IPS-11a (cell line): Measurements from ENCODE around the gene GPC6.
A peak's percentile ranks its signal among the peaks of the same experiment; 100 is the strongest.
"Not testable (repeated sequence)": the region's sequence is repeated elsewhere in the genome, so short reads cannot be mapped to it uniquely, and the experiment has no call there.

Experiments
- H3K4me3 ChIP-seq: one replicate; pipeline ENCODE4 v1.5.1; 2013; ENCODE audit warnings: low read depth, low read length, control low read depth

Gene GPC6

GRCh38 chr13:93226623-93227279 is at the start of gene GPC6:
GPC6 (plus strand) TSS chr13:93226807.
- peak within 1 kb of the TSS; percentile 82 for H3K4me3 ChIP-seq

- no peak overlapping the region for H3K4me3 ChIP-seq
Measured at GRCh38 chr13:93180356-93180969, 46.1 kb upstream of the GPC6 start.

- H3K4me3 ChIP-seq, result no peak overlapping the region
Measured at GRCh38 chr13:93182406-93182805, 44.2 kb upstream of the GPC6 start.

GRCh38 chr13:93183302-93183701 is 43.3 kb upstream of the GPC6 start:
- no peak overlapping the region for H3K4me3 ChIP-seq

- no peak overlapping the region for H3K4me3 ChIP-seq
Measured at GRCh38 chr13:93190006-93190405, 36.6 kb upstream of the GPC6 start.

DNA sequence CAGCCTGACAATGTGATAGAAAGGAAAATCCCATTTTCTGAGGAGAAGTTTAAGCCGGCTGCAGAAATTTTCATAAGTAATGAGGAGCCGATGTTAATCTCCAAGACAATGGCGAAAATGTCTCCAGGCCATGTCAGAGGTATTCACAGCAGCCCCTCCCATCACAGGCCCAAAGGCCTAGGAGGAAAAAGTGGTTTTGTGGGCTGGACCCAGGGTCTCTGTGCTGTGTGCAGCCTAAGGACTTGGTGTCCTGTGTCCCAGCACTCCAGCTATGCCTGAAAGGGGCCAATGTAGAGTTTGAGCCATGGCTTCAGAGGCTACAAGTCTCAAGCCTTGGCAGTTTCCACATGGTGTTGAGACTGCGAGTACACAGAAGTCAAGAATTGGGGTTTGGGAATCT is 32.9 kb upstream of the GPC6 start:
- no peak overlapping the region for H3K4me3 ChIP-seq

DNA sequence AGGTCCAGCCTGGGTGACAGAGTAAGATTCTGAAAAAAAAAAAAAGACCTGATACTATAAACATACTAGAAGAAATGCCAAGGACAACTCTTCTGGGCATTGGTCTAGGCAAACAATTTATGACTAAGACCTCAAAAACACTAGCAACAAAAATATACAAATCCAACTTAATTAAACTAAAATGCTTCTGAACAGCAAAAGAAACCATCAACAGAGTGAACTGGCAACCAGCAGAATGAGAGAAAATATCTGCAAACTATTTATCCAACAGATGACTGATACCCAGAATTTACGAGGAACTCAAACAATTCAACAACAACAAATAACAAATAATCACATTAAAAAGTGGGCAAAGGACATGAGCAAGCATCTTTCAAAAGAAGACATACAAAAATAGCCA is 26.8 kb upstream of the GPC6 start:
- no peak overlapping the region for H3K4me3 ChIP-seq

- no peak overlapping the region for H3K4me3 ChIP-seq
Measured at GRCh38 chr13:93200626-93201025, 26.0 kb upstream of the GPC6 start.

GRCh38 chr13:93201992-93202558 is 24.5 kb upstream of the GPC6 start:
- no peak overlapping the region for H3K4me3 ChIP-seq

DNA sequence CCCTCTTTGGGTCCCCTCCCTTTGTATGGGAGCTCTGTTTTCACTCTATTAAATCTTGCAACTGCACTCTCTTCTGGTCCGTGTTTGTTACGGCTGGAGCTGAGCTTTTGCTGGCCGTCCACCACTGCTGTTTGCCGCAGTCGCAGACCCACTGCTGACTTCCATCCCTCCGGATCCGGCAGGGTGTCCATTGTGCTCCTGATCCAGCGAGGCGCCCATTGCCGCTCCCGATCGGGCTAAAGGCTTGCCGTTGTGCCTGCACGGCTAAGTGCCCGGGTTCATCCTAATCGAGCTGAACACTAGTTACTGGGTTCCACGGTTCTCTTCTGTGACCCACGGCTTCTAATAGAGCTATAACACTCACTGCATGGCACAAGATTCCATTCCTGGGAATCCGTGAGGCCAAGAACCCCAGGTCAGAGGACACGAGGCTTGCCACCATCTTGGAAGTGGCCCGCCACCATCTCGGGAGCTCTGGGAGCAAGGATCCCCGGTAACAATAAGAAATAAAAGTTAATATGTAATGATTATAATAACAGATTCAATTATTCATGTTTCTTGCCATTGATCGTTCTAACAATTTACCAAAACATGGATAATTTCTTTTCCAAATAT is 19.7 kb upstream of the GPC6 start:
- H3K4me3 ChIP-seq, result not testable (repeated sequence)

GRCh38 chr13:93216122-93216521 is 10.5 kb upstream of the GPC6 start:
- H3K4me3 ChIP-seq, result no peak overlapping the region

GRCh38 chr13:93217721-93218261 is 8.8 kb upstream of the GPC6 start:
- no peak overlapping the region for H3K4me3 ChIP-seq

DNA sequence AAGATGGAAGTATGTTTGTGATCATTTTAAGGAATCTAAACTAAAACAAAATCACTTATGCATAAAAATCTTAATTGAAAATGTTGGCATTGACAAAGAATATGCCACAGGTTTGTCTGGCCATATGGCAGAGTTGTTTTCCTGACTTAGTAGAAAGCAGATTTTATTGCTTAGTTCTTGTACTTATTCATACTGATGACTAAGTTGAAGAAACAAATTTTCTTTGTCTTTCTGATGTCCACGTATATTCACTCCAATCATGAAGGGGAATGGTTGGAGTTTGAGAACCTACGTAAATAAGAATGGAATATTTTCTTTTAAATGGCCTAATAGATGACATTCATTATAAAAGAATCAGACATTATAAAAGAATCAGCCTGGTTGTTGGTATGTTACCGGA is 8.0 kb upstream of the GPC6 start:
- H3K4me3 ChIP-seq, result no peak overlapping the region

DNA sequence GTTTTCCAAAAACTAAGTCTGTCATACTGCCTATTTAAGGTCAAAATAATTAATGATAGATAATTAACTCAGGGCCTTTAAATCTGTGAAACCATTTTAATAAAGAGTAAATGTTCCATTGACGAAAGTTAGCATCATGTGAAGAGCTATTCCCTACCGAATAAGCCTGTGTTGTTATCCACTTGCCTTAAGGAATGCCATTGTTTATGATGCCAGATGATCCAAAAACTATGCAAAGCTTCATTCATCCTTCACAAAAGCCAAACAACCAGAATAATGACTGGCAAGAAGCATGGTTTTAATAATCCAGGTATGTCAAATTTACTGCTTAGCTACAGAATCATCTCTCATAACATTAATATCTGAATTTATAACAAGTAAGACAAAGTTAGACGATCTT is 6.5 kb upstream of the GPC6 start:
- H3K4me3 ChIP-seq, result no peak overlapping the region

DNA sequence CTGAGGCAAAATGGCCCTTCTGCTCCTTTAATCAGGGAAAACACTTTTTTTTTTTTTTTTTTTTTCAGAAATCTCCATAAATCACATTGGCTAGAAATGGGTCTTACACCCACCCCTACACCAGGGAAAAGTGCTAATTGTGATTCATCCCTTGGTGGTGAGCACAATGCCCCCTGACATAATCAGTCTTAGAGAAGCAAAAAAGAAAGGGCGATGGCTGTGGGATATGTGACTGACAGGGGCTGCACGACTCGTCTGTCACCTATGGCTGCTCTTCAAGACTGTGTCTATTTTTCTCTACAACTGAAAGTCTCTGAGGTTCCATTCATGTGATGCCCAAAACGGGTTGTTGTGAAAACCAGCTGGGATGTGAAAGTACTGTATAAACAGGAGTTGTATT is 3.6 kb upstream of the GPC6 start:
- no peak overlapping the region for H3K4me3 ChIP-seq

DNA sequence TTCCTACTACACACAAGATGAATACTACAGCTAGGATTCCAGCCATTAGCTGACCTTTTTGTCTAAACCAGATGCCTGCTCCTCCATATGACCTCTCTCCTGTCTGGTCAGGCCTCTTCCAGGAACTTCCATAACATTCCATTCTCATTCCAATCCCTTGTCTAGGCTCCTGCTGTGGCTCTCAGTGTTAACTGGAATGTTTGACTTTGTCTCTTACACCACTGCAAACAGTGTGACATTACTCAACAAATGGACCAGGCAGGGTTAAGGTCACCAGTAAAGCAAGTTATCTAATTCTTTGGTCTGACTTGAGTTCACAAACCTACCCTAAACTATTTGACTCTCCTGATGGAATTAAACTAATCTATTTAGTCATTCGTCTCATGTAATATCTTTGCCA is 2.1 kb upstream of the GPC6 start:
- H3K4me3 ChIP-seq, result no peak overlapping the region

DNA sequence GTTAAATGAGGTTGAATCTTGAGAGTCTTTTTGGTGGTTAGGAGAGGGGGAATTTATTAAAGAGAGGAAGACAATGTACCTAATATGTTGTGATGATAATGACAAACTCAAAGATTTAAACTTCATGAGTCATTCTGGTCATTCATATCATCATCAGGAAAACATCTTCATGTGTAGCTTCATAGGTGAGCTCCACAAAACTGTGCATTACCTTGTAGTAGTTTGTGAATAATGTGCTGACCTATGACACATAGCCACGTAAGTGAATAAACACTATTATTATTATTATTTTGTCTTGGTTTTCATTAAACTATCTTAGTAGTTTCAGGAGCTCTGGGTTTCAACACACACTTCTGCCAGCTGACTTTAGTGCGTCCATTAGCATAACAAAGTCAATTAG is 997 bp upstream of the GPC6 start:
- no peak overlapping the region for H3K4me3 ChIP-seq

DNA sequence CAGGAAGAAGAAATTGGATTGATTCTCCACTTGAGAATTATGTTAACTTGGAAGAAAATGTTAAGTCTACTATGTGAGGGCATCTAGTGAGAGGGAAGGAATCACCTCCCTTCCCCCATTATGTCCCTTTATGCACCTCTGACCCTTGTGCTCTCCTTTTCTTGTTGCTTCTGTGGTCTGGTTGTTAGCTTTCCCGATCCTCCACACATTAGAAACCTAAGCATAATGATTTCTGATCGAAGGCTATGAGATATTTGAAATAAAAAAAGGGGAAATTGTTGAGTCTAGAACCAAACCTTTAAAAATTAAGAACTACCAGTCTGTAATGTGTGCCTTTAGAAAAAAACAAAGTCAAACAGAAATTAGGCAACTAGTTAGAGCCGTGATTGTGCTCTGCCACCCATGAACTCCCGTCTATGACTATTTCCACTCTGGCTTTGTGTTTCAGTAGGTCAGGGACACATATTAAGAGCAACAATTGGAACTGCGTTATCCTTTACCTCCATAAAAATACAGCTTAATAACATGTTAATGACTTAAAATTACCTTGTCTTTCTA is 463 bp upstream of the GPC6 start:
- H3K4me3 ChIP-seq, result peak overlapping the region; percentile 82

GRCh38 chr13:93227280-93227877 is 772 bp downstream of the GPC6 start:
- H3K4me3 ChIP-seq, result peak overlapping the region; percentile 82

GRCh38 chr13:93227878-93228642 is 1.5 kb downstream of the GPC6 start:
- H3K4me3 ChIP-seq, result peak overlapping the region; percentile 82

GRCh38 chr13:93228643-93228937 is 2.0 kb downstream of the GPC6 start:
- peak overlapping the region; percentile 82 for H3K4me3 ChIP-seq
